Activated B cell treated with CpG ODN at 0.5 μM for 24 hours (primary cell): ENCODE measurements around the gene MGME1. TPM values are rescaled to one million over a fixed set of nuclear protein-coding genes. Genes with fewer than 3 reads are reported as not detected.

Experiments
- ATAC-seq: fragments of 200-7000 bp; cut with Tn5 transposase; one replicate; pipeline ENCODE4 v1.10.0; 2021; ENCODE audit warnings: low read depth, mild to moderate bottlenecking, moderate library complexity
- CTCF ChIA-PET: fragments of 350-600 bp; sonication (Branson Sonifier 250); formaldehyde crosslinking; loops from one replicate; lab custom pipeline; 2021; ENCODE audit warnings: antibody characterized with exemption; lab: Charles Lee
- POLR2A ChIA-PET: fragments of 350-600 bp; sonication (Branson Sonifier 250); formaldehyde crosslinking; loops from one replicate; lab custom pipeline; 2021; ENCODE audit warnings: antibody characterized with exemption; lab: Charles Lee
- DNase-seq: peaks from one replicate; pipeline ENCODE4 v3.0.0; 2022
- H3K27ac Mint-ChIP-seq: one replicate; pipeline ENCODE4 v1.8.0; 2020; ENCODE audit warnings: mixed read lengths
- H3K27me3 Mint-ChIP-seq: one replicate; pipeline ENCODE4 v1.8.0; 2021; ENCODE audit warnings: mixed read lengths
- H3K36me3 Mint-ChIP-seq: one replicate; pipeline ENCODE4 v1.8.0; 2021; ENCODE audit warnings: low read depth, mixed read lengths
- H3K4me1 Mint-ChIP-seq: one replicate; pipeline ENCODE4 v1.8.0; 2021; ENCODE audit warnings: mixed read lengths
- H3K4me3 Mint-ChIP-seq: one replicate; pipeline ENCODE4 v1.8.0; 2020; ENCODE audit warnings: mild to moderate bottlenecking, mixed read lengths
- H3K9me3 Mint-ChIP-seq: one replicate; pipeline ENCODE4 v1.8.0; 2020; ENCODE audit warnings: mixed read lengths
- CTCF ChIP-seq: fragments of 200-600 bp; IDR thresholded peaks from one replicate; pipeline ENCODE4 v1.8.0; 2022; ENCODE audit warnings: antibody characterized with exemption, mild to moderate bottlenecking
- intact Hi-C: fragments of 100-400 bp; cut with micrococcal nuclease; formaldehyde crosslinking; loops from one replicate; pipeline ENCODE4 v1.15.1; 2024
- total RNA-seq: library from RNA; stranded (reverse); gene quantifications from 2 replicates; pipeline ENCODE4 v1.2.3, GENCODE V29; 2022

Gene MGME1
- 19.0 TPM in 2 replicates for total RNA-seq

GRCh38 chr20:17968366-17969277 lies at the start of gene MGME1, which contains the start of gene SNX5:
MGME1 (plus strand) TSS chr20:17969018; CDS start chr20:17969860, 842 bp downstream.
SNX5 (minus strand) TSS chr20:17968794; CDS start chr20:17968425, 369 bp downstream.
- H3K4me1 Mint-ChIP-seq = peaks cover 78% of the 10 kb centered on the region
- ChIA-PET CTCF (interaction anchor here (1.0 to 1.6 kb wide), 3 partner anchors 16 to 30 kb away, joined by 3 to 5 read pairs (median 4); no protein-coding TSS in a partner anchor), POLR2A (interaction anchor here (0.6 to 5.3 kb wide), 15 partner anchors 8 to 539 kb away, joined by 3 to 96 read pairs (median 4); partner anchors contain the start of genes DSTN, DZANK1, KAT14 and PET117)
- ATAC-seq (peak; percentile 83), DNase-seq (peak; percentile 98)
- no peaks in the 10 kb centered on the region for H3K27me3 Mint-ChIP-seq
- H3K4me3 Mint-ChIP-seq = peak within 1 kb of the TSS; percentile 97
- intact Hi-C loops = loop anchor here (1.0 to 10.0 kb wide), 15 partner anchors 28 to 1946 kb away; partner anchors contain the start of genes DSTN, DZANK1, KAT14 and PET117
- no peaks in the 10 kb centered on the region for H3K9me3 Mint-ChIP-seq
- peaks cover 44% of the 10 kb centered on the region for H3K36me3 Mint-ChIP-seq
- TF ChIP-seq CTCF = no peak
- peak within 1 kb of the TSS; percentile 97 for H3K27ac Mint-ChIP-seq

- DNase-seq (no peak), ATAC-seq (no peak)
- POLR2A ChIA-PET = no interaction called here
- no peaks in the 10 kb centered on the region for H3K36me3 Mint-ChIP-seq
- no peak overlapping the region for H3K27ac Mint-ChIP-seq
- H3K9me3 Mint-ChIP-seq = no peaks in the 10 kb centered on the region
- no peak overlapping the region for H3K4me3 Mint-ChIP-seq
- CTCF ChIA-PET = interaction anchor here (0.6 kb wide), 1 partner anchor 236 kb away, joined by 3 read pairs; no protein-coding TSS in a partner anchor
- TF ChIP-seq CTCF = no peak
- intact Hi-C loops = no loop called here
- H3K27me3 Mint-ChIP-seq = peaks cover 15% of the 10 kb centered on the region
- H3K4me1 Mint-ChIP-seq = no peaks in the 10 kb centered on the region
Measured at GRCh38 chr20:17919149-17919548, 49.7 kb upstream of the MGME1 start.

- peaks cover 10% of the 10 kb centered on the region for H3K27me3 Mint-ChIP-seq
- TF ChIP-seq CTCF = no peak
- POLR2A ChIA-PET = no interaction called here
- intact Hi-C loops = no loop called here
- H3K4me3 Mint-ChIP-seq = no peak overlapping the region
- no peak for DNase-seq
- H3K27ac Mint-ChIP-seq = no peak overlapping the region
- H3K4me1 Mint-ChIP-seq = no peaks in the 10 kb centered on the region
- ATAC-seq = no peak
- H3K9me3 Mint-ChIP-seq = no peaks in the 10 kb centered on the region
- CTCF ChIA-PET = no interaction called here
- no peaks in the 10 kb centered on the region for H3K36me3 Mint-ChIP-seq
Measured at GRCh38 chr20:17921774-17922173, 47.0 kb upstream of the MGME1 start.

- ChIA-PET POLR2A (no interaction called here), CTCF (no interaction called here)
- Mint-ChIP-seq H3K36me3 (no peaks in the 10 kb centered on the region), H3K4me3 (no peak overlapping the region), H3K9me3 (no peaks in the 10 kb centered on the region), H3K27me3 (peaks cover 20% of the 10 kb centered on the region), H3K4me1 (no peaks in the 10 kb centered on the region), H3K27ac (no peak overlapping the region)
- intact Hi-C loops = no loop called here
- TF ChIP-seq CTCF = no peak
- DNase-seq (no peak), ATAC-seq (no peak)
Measured at GRCh38 chr20:17925141-17925939, 43.5 kb upstream of the MGME1 start.
